Activated CD4-positive, CD25-positive, alpha-beta regulatory T cell treated with anti-CD3 and anti-CD28 coated beads, Interleukin-2, amount 50 U/mL, for 16 hours (primary cell): ENCODE data around the gene PNLIPRP3.

Experiments
- DNase-seq: peaks from one replicate; pipeline ENCODE4 v3.0.0-alpha.2; 2020; ENCODE audit warnings: low read depth, low spot score

Gene PNLIPRP3

DNA sequence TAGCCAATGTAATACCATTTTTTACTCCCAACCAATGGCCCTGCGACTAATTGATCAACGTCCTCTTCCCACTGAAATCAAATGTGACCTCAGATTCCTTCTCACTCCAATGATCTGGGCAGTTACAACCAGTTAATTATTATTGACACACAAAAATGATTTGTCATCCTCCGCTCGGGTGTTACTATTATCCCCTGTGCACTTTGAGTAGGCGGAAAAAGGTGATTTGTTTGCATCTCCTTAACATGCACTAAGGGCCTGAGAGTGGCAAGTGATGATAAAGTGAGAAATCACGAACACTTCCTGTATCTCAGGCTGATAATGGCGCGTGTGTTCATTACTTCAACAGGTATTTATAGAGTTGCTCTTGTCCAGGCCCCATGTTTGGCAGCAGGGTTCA, 77.1 kb downstream of the PNLIPRP3 start:
- no peak for DNase-seq

- no peak for DNase-seq
These were observed 82.9 kb downstream of the PNLIPRP3 start for GRCh38 chr10:116510565-116510964.

GRCh38 chr10:116511365-116511764, 83.7 kb downstream of the PNLIPRP3 start:
- DNase-seq, result no peak

GRCh38 chr10:116521424-116522290, 94.0 kb downstream of the PNLIPRP3 start:
- no peak for DNase-seq

DNA sequence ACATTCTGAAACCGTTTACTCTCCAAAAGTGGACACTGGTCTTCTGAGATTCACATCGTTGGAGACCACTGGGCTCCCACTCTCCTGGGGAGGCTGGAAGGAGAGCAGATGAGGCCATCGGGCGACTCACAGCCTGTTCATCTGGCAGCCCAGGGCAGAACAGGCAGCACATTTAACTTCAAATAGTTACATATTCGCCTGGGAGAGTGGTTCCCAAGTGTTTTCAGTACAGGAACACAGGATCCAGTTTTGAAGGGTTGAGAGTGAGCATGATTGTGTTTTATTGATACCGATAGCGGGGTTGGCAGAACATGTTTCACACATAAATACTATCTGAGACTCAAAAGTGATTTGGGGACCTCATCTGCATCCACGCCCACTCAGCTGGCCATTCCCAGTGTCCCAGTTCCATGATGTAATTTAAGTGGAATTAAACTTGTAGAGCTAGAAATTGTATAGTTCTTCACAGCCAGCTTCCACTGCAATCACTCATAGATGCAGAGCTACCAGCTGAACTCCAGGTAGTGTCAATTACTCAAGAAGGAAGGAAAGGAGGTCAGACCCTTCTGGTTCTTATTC, 95.2 kb downstream of the PNLIPRP3 start:
- no peak for DNase-seq

DNA sequence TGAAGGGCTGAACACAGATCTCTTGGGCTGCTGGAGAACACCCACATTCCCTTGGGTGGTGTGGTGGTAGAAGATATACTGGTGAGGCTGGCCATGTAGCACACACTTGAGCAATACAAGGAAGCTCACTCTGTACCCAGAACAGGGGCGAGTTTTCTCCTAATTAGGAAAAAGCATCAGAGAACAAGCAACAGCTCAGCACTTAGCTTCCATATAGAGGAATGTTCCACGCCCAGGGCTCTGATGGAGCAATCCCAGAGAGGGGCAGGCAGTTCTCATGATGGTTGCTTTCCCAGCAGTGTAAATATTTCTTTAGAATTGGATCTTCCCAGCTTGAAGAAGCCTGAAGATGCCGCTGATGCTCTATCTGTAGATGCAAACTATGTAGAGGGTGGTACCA, 97.1 kb downstream of the PNLIPRP3 start:
- no peak for DNase-seq

GRCh38 chr10:116526219-116526618, 98.6 kb downstream of the PNLIPRP3 start:
- no peak for DNase-seq
